ENCODE measurements around the gene SHLD1.

DNA sequence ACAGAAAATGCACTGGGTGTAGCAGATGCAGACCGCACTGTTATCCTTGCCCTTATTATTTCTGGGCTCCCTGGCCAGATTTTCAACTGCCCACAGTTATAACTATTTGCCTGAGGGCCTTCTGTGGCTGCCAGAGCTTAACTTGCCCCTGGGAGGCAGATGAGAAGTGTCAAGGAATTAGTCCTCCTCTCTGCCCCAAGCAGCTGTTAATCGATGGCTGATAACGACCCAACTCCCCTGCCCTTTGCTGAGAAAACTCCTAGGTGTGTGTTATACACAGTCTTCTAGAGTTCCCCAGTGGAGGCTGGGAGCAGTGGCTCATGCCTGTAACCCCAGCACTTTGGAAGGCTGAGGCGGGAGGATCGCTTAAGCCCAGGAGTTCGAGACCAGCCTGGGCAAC, 44.4 kb upstream of the SHLD1 start:
- TF ChIP-seq POLR2A (IDR thresholded peaks at IDR 0.05) (no peak), CTCF (IDR thresholded peaks at IDR 0.05) (no peak)
